ENCODE data around the gene SRSF12.
A peak's percentile ranks its signal among the peaks of the same experiment; 100 is the strongest.
"Not testable (repeated sequence)": the region's sequence is repeated elsewhere in the genome, so short reads cannot be mapped to it uniquely, and the experiment has no call there.

SRSF12 gene

DNA sequence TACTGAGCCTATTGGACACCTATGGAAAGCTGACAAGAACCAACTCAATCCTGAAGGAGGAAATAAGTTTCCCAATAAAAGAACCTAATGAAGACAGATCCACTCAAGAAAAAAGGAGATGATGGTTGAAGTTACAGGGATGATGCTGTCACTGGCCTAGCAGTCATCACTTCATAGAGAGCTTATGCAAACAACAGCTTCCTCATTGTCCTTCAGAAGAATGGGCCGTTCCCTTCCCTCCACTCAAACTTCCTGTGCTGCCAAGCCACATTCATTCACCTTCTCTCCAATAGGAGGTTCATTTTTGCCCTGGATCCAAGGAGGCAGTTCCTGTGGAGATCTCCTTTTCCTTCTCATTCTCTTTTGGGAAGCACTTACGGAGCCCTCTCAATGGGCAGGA, 14.2 kb upstream of the SRSF12 start:
- no peak for DNase-seq (ENCODE audit: low read depth, low spot score)

GRCh38 chr6:89131599-89131998, 13.7 kb upstream of the SRSF12 start:
- no peak for DNase-seq (ENCODE audit: low read depth, low spot score)
- H3K27ac ChIP-seq, result no peak overlapping the region

More for the DNA sequence above, 14.2 kb upstream of the SRSF12 start:
- H3K27ac ChIP-seq, result no peak overlapping the region

GRCh38 chr6:89128256-89128671, 10.4 kb upstream of the SRSF12 start:
- DNase-seq (ENCODE audit: low read depth, low spot score); H3K27ac ChIP-seq: not testable (repeated sequence)

GRCh38 chr6:89122625-89123024, 4.8 kb upstream of the SRSF12 start:
- no peak overlapping the region for H3K27ac ChIP-seq
- DNase-seq (ENCODE audit: low read depth, low spot score), result no peak

GRCh38 chr6:89121934-89122333, 4.1 kb upstream of the SRSF12 start:
- no peak overlapping the region for H3K27ac ChIP-seq
- no peak for DNase-seq (ENCODE audit: low read depth, low spot score)

- H3K27ac ChIP-seq, result no peak overlapping the region
- no peak for DNase-seq (ENCODE audit: low read depth, low spot score)
Measured at GRCh38 chr6:89120371-89120770, 2.5 kb upstream of the SRSF12 start.

- no peak for DNase-seq (ENCODE audit: low read depth, low spot score)
- H3K27ac ChIP-seq, result no peak overlapping the region
Measured at GRCh38 chr6:89118931-89119330, 1.1 kb upstream of the SRSF12 start.

DNA sequence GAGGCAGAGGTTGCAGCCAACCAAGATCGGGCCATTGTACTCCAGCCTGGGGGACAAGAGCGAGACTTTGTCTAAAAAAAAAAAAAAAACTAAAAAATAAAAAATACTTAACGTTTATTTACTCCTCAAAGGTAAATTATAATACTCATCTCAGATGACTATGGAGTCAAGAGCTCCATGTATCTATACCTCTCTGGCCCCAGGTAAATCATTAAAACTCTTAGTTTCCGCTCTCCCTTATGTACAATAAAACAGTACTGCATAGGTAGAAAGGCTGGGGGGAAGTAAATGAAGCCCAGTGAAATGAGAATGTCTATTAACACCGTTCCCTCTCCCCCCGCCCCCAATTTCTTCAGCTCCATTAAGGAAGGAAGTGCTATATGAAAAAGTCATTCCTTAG, 1.2 kb downstream of the SRSF12 start:
- no peak overlapping the region for H3K27ac ChIP-seq
- DNase-seq (ENCODE audit: low read depth, low spot score), result no peak

DNA sequence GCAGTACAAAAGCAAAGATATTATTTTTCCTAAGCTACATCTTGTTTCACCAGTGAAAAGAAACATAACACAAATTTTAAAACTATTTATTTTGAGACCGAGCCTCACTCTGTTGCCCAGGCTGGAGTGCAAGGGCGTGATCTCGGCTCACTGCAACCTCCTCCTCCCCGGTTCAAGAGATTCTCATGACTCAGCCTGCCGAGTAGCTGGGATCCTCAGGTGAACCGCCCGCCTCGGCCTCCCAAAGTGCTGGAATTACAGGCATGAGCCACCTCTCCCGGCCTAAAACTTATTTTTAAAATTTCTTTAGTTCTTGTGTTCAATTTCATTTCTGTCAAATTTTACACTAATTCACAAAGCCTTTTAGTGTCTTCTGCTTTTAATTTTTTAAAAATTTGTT, 5.9 kb downstream of the SRSF12 start:
- no peak overlapping the region for H3K27ac ChIP-seq
- no peak for DNase-seq (ENCODE audit: low read depth, low spot score)

DNA sequence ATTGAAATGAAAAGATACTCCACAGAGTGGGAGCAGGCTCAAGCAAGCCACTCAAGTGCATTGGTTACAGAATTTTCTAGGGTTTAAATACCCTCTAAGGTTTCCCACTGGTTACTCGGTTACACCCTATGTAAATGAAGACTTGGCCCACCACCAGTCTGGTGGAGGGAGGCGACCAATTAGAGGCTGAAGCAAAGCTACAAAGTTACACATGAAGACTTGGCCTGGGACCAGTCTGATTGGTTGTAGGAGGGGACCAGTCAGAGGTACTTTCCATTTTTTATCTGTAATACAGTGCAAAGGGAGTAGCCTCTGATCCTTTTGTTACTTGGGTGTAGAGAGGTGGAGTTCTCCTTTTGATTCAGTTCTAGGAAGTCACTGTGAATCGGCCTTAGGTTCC, 7.6 kb downstream of the SRSF12 start:
- no peak for DNase-seq (ENCODE audit: low read depth, low spot score)
- no peak overlapping the region for H3K27ac ChIP-seq

DNA sequence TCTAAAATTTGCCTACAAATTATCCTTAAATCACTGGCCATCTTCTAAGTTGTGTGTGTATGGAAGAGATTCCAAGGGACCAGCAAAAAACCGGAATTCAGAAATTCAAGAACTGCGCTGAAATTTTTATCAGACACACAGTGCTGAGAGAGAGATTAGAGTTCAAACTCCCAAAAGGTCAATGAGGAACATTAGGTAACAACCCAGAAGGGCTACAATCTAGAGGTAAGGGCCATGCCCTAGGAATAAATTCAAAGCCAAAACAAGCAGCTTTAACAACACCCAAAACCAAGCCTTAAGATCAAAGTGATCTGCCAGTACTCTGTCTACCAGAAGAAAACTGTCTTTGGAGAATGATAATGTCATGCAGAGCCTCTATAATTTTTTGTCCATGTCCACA, 17.8 kb downstream of the SRSF12 start:
- DNase-seq (ENCODE audit: low read depth, low spot score), result no peak
- H3K27ac ChIP-seq, result no peak overlapping the region

DNA sequence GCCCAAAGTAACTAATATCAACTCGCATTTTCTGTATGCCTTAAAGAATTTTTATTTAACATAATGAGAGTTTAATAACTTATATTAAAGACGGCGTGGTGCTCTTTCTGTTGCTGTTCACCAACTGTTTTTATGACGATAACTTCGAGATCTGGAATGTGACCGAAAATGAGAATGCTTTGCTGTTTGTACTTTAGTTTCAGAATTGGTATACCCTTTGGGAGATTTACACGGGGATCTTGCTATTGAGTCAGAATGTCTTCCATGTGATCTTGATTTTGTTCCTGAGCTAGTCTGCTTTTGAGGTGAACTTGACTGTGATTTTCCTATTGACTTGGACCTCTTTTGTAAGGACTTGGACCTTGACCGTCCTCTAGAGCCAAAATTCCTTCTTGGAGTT, 19.4 kb downstream of the SRSF12 start:
- DNase-seq (ENCODE audit: low read depth, low spot score), result no peak
- H3K27ac ChIP-seq, result no peak overlapping the region

DNA sequence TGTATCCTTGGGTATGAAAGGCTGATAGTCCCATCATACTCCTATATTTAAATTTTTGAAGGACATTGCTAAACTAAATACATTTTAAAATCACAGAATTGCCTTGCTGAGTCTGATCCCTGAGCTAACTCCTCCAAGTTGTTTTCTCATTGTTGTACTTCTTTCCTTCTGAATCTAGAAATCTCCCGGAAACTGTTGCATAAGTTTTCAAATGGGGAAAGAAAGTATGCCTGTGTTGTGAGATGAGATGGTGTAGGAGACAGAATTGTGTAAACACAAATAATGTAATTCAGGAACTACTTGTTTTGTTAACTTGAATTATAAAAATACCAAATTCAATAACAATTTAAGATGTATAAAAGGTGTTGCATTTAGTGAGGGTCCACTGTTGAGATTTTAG, 30.0 kb downstream of the SRSF12 start:
- DNase-seq (ENCODE audit: low read depth, low spot score), result no peak

DNA sequence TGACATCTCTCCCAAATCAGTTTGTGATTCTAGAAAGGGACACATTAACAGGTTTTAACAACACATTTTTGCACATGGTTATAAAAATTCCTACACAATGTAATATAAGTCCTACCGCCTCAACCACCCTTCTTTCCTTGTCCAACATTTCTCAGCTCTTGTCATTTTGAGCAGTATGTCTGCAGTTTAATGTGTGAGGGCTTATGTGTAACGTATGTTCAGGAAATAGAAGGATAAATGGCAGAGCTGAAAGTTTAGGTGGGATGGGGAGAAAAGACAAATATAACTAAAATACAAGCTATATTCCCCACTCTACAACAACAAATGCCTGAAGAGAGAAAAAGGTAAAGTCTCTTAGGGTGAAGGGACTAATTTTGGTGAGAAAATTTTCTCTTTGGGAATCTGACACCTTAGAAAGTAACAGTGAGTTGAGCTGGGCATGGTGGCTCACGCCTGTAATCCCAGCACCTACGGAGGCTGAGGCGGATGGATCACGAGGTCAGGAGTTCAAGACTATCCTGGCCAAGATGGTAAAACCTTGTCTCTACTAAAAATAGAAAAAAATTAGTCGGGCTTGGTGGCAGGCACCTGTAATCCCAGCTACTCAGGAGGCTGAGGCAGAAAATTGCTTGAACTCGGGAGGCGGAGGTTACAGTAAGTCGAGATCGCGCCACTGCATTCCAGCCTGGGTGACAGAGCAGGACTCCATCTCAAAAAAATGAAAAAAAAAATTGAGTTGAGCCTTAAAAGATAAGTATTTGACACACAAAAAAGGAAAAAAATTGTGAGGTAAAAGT, 32.3 kb downstream of the SRSF12 start:
- no peak overlapping the region for H3K27ac ChIP-seq
- DNase-seq (ENCODE audit: low read depth, low spot score), result no peak

More for the DNA sequence above, 30.0 kb downstream of the SRSF12 start:
- H3K27ac ChIP-seq, result no peak overlapping the region

GRCh38 chr6:89084954-89085353, 32.9 kb downstream of the SRSF12 start:
- H3K27ac ChIP-seq, result no peak overlapping the region

DNA sequence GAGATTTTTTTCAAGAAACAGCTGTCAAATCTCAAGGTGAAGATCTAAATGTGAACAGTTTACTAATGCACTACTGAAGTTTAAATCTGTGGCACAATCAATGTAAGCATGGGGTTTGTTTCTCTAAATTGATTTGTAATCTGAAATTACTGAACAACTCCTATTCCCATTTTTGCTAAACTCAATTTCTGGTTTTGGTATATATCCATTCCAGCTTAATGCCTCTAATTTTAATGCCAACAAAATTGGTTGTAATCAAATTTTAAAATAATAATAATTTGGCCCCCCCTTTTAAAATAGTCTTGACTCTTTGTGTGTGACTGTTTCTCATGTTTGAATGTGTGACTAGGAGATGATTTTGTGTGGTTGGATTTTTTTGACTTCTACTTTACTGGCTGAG, 33.3 kb downstream of the SRSF12 start:
- DNase-seq (ENCODE audit: low read depth, low spot score), result no peak
- no peak overlapping the region for H3K27ac ChIP-seq

More at GRCh38 chr6:89084954-89085353, 32.9 kb downstream of the SRSF12 start:
- no peak for DNase-seq (ENCODE audit: low read depth, low spot score)

- H3K27ac ChIP-seq, result peak overlapping the region; percentile 91
- no peak for DNase-seq (ENCODE audit: low read depth, low spot score)
Measured at GRCh38 chr6:89082486-89082891, 35.4 kb downstream of the SRSF12 start.

DNA sequence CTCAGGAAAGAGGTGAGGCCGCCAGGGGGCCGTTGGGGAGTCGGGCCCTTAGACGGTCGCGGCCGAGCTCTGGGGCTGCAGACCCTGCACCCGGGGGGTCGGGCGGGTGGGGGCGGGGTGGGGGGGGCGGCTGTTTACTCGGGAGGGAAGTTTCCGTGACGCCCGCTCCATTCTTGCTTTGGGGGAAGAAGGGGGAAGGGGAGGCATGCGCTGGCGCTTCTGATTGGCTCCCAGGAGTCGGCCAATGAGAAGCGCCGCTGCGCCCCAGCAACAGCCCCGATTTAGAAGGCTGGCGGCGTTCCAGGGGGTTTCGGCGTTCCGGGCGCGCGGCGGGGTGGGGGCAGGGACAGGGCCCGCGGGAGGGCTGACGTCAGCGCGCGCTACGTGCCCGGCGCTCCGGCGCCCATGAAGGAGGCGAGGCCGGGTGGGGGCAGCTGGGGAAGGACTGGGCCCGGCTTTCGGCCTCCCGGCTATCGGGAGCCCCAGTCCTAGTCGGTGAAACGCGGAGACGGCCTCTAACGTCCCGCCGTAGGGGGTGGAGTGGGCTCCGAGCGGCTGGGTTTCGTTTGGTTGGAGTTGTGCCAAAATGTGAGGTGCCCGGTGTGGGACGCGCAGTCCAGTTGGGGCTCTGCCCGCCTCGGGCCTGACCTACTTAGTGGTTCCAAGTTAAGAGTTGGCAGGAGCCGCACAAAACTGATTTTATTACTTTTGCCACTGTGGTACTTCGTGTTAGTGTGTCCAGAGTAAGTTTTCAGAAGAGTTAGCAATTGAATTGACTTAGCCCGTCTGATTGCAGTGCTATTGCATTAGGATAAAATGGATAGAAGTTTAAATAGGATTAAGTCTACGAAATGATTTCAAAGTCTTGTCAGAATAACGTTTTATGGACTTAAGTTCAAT, 36.2 kb downstream of the SRSF12 start:
- DNase-seq (ENCODE audit: low read depth, low spot score), result peak; percentile 73

DNA sequence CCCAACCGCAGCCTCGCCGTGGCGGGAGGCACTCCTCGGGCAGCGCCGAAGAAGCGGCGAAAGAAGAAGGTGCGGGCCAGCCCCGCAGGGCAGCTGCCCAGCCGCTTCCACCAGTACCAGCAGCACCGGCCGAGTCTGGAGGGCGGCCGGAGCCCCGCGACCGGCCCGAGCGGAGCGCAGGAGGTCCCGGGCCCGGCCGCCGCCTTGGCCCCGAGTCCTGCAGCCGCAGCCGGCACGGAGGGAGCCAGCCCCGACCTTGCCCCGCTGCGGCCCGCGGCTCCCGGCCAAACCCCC, 36.8 kb downstream of the SRSF12 start:
- peak overlapping the region; percentile 91 for H3K27ac ChIP-seq
- DNase-seq (ENCODE audit: low read depth, low spot score), result no peak

More for the DNA sequence above, 36.2 kb downstream of the SRSF12 start:
- peak overlapping the region; percentile 91 for H3K27ac ChIP-seq

DNA sequence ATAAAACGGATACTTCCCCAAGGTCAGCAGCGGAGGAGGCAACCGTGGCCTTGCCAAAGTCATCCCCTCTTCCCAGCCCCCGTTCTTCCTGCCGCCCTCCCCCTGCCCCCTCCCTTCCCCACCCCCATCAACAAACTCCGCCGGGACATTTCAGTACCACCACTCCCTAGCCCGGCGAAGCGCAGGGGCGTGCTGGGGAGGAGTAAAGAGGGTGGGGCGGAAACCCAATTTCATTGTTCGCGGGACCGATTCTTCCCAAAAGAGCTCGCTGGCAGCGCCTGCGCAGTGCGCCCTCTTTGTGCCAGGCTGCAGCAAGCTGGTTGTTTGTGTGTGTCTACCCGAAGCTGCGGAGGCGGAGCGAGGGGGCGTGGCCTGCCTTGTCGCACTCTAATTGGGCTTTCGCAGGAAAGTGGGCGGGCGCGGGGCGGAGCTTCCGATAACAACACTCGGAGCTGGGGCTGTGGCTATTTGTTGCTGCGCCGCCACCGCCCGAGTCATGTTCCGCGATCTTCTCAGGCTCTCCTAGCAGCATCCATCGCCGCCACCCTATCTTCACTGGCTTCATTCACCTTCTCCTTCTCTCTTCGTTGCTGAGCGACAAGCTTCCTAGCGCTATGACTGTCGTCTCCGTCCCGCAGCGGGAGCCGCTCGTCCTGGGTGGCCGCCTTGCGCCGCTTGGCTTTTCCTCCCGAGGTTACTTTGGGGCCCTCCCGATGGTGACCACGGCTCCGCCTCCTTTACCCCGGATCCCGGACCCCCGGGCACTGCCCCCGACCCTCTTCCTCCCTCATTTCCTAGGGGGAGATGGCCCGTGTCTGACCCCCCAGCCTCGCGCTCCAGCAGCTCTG, 37.4 kb downstream of the SRSF12 start, which contains the start of gene PNRC1:
Gene PNRC1 (plus strand): TSS at position 471 of the 848 bp plus-strand sequence. CDS start 144 bp downstream, at position 615.
- H3K27ac ChIP-seq, result peak within 1 kb of the TSS; percentile 91
- peak; percentile 95 for DNase-seq (ENCODE audit: low read depth, low spot score)
